Stimulated activated CD8-positive, alpha-beta memory T cell treated with anti-CD3 and anti-CD28 coated beads, Interleukin-15, amount 100 ng/mL, for 1 hour (primary cell): Measurements from ENCODE around the gene DLD.
"Not testable (repeated sequence)": the region's sequence is repeated elsewhere in the genome, so short reads cannot be mapped to it uniquely, and the experiment has no call there.

ENCODE experiments used
- DNase-seq: peaks from one replicate; pipeline ENCODE4 v3.0.0-alpha.2; 2020; ENCODE audit warnings: low read depth

Gene DLD

GRCh38 chr7:107874605-107875446, 16.2 kb upstream of the DLD start:
- no peak for DNase-seq

DNA sequence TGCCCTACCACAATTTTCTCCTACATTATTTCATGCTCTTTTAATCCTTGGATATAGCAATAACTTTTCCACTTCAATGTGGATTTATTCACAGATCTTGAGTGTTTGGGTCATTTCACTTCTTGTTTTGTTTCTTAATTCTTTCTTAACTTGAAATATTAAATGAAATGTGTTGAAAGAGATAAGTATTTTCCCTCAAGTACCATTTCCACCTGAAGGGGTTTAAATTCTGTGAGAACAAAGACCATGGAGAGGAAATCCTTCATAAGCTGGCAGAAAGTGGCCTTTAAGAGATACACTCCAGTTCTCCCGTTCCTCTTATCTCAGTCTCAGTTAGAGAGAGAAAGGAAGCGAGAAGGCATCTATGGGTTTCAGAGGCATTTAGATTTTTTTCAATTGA, 14.1 kb upstream of the DLD start:
- no peak for DNase-seq

- DNase-seq, result no peak
Observed at GRCh38 chr7:107877731-107878382, 13.1 kb upstream of the DLD start.

DNA sequence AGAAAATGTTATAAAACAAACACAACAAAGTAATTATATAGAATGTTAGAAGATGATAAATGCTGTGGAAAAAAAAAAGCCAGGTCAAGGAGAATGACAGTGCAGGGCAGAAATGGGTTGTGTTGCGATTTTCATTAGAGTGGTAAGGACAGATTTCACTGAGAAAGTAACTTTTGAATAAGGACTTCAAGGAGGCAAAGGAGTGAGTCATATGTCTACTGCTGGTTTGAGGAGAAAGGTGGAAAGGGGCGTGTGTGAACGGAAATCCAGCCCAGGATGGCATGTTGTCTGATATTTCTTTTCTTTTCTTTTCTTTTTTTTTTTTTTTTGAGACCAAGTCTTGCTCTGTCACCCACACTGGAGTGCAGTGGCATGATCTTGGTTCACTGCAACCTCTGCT, 12.3 kb upstream of the DLD start:
- no peak for DNase-seq

- DNase-seq, result no peak
Observed at GRCh38 chr7:107879400-107880035, 11.5 kb upstream of the DLD start.

GRCh38 chr7:107882766-107883165, 8.2 kb upstream of the DLD start:
- DNase-seq, result no peak

DNA sequence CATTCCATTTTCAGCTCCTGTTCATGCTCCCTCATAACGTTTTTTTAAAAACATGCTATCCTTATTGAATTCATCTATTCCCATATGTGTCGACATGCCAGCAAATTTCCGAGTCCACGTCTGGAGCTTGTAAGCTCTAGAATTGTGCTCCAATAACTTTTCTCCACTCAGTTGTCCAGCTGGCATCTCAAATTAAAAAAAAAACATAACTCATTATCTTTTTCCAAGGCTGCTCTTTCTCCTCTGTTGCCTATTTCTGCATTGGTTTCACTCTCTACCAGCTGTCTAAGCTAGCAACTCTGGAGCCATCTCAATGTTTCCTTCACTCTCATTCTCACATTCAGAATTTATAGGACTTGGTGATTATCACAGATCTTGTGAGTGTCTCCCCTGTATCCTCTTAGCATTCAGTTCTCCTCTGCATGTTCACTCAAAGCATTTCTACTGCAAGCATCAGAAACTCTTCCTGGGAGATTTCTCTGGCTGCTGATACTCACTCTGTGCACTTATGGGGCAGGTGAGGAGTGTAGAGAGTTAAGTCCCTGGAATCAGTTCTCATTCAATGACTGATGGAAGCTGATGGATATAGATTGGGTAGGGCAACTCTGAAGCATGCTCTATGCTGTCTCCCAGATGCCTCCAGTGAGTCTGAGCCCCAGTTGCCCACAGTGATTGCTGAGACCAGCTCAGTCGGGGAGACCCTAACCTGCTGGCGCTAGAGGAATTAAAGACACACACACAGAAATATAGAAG, 6.7 kb upstream of the DLD start:
- no peak for DNase-seq

DNA sequence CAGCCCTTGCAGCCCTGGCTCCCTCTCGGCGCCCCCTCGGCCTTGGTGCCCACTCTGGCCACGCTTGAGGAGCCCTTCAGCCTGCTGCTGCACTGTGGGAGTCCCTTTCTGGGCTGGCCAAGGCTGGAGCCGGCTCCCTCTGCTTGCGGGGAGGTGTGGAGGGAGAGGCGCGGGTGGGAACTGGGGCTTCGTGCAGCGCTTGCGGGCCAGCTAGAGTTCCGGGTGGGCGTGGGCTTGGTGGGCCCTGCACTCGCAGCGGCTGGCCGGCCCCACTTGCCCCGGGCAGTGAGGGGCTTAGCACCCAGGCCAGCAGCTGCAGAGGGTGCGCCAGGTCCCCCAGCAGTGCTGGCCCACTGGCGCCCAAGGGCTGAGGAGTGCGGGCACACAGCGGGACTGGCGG, 3.2 kb upstream of the DLD start:
- DNase-seq, result not testable (repeated sequence)

- DNase-seq, result no peak
Observed at GRCh38 chr7:107889992-107890391, 991 bp upstream of the DLD start.

DNA sequence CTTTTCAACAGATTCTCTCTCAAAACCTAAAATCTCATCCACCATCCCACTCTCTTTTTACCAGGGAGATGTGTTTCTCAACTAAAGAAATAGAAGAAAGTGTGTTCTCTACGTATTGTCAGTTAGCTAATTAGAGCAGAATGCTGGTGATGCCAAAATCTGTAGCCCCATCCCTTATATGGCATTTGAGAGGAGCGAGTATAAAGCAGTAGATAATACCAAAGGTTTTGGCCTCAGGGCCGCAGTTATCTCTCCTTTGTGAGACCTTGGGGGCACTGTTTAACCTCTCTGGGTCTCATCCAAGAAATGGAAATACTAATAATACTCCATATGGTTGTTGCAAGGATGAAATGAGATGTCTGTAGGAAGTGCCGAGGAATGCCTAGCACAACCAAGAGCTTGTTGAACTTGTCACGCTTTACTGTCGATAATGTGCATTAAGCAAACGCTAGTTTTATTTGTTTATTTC, 456 bp upstream of the DLD start:
- no peak for DNase-seq

DNA sequence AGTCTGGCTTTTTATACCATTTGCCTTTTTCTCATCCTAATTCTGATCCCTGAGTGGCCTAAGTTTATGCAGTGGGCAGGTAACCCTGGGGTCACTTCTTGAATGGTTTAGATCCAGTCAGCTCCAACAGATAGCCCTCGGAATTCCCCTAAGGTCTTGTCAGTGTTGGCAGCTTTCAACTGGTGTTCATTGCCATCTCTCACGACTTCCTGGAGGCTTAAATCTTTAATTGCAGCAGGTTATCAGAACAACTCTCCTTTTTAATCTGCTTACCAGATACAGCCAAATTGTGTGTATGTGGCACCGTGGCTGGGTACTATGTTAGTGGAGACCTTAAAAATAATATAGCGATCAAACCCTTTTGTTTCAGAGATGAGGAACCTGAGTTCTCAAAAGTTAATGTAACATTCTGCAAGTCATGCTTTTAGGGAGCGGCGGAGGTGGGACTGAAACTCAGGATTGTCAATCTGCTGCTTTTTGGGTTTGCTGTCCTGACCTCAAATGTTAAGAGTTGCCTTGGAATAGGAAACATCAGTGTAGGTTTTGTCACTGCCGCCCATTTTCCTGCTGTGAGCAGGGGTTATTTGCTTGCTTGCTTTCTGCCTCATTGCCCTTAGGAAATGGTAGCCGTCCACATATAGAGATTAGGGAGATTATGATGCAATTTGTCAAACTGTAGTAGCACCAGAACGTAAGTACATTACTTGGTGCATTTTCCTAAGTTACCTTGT, 818 bp downstream of the DLD start:
- no peak for DNase-seq

- not testable (repeated sequence) for DNase-seq
Observed at GRCh38 chr7:107892367-107892741, 1.4 kb downstream of the DLD start.

GRCh38 chr7:107898997-107899594, 8.1 kb downstream of the DLD start:
- DNase-seq, result no peak

DNA sequence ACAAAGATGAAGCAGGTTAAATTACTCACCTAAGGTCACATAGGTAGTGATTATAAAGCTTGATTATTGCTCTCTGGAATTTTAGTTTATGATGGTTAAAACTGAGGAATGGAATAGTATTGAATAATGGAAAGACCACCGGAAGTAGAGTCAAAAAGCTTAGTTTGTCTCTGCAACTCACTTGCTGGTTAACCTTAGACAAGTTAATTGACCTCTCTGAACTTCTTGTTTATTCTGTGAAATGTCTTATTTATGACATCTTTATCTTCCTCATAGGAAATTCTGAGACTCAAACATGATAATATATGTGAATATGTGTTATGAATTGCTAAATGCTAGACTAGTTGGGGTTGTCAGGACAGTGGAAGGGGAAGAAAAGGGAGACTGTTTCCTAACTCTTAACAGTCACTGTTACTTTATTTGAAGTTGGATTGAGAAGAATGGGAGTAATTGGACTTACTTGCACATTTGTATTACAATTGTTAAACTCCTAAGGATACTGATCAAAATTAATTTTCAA, 9.6 kb downstream of the DLD start:
- no peak for DNase-seq

GRCh38 chr7:107902381-107902780, 11.4 kb downstream of the DLD start:
- no peak for DNase-seq

DNA sequence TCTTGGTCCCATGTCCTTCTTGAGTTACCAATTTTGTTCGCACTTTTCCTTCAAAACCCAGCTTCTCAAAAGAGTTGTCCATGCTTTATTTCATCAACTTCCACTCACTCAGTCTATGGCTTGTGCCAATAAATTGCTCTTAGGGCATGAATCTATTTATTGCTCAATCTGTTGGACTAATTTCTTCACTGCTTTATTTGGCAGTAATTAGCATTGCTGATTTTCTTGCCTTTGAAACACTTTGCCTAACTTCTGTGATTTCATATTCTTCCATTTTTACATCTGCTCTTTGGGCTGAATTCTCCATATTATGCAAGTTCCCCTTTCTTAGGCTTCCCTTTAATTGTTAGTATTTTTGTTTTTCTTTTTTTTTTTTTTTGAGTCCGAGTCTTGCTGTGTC, 16.8 kb downstream of the DLD start:
- no peak for DNase-seq

- no peak for DNase-seq
Observed at GRCh38 chr7:107909445-107909844, 18.5 kb downstream of the DLD start.

- no peak for DNase-seq
Observed at GRCh38 chr7:107911981-107912380, 21.0 kb downstream of the DLD start.

DNA sequence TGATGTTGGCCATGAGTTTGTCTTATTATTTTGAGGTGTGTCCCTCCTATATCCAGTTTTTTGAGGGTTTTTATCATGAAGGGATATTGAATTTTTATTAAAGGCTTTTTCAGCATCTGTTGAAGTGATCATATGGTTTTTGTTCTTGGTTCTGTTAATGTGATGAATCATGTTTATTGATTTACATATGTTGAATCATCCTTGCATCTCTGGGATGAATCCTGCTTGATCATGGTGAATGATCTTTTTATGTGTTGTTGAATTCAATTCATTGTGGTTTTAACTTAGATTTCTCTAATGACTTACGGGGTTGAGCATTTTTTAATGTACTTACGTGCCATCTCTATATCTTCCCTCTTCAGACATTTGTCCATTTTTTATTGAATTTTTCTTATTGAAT, 22.9 kb downstream of the DLD start:
- DNase-seq, result no peak

DNA sequence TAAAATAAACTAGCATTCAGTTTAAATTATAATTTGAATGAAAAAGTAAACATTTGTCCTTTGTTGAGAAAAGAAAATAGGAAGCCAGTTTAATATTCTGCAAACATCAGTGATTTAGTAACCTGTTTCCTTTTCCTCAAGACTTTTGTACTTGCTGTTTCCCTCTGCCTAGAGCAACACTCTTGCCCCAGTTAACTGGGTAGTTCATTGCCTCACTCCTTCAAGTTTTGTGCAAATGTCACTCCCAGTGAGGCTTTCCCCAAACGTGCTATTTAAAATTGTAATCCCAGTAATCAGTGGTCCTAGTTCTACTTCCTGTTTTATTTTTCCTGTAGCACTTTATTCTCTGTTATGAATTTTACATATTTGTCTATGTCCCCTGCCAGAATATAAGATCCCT, 23.8 kb downstream of the DLD start:
- DNase-seq, result no peak

DNA sequence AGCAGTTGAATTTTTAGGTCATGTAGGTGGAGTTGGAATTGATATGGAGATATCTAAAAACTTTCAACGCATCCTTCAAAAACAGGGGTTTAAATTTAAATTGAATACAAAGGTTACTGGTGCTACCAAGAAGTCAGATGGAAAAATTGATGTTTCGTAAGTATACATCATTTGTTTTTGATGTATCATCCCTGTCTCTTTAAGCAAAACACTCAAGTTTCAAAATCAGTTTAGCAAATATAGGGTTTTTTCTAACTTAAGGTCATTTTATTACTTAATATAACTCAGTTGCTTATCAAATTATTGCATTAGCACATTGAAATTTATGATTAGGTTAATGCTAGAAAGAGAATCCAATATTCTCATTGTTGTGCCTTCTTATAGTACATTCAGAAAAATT, 24.6 kb downstream of the DLD start:
- DNase-seq, result no peak
